OCI-LY3 (cell line): Measurements from ENCODE around the gene LIPG.
A peak's percentile ranks its signal among the peaks of the same experiment; 100 is the strongest.
"Not testable (repeated sequence)": the region's sequence is repeated elsewhere in the genome, so short reads cannot be mapped to it uniquely, and the experiment has no call there.

Source experiments
- H2AFZ ChIP-seq: fragments of 200-600, 300-600 bp; shearing (Covaris generic); 2 replicates; pipeline ENCODE4 v1.6.0; 2014; ENCODE audit warnings: antibody characterized with exemption, low read depth, low read length
- H3K27ac ChIP-seq: fragments of 200-600, 300-600 bp; sonication (generic); 2 replicates; pipeline ENCODE4 v1.5.1; 2014; ENCODE audit warnings: mild to moderate bottlenecking, low read length, moderate library complexity, mixed read lengths
- H3K27me3 ChIP-seq: fragments of 200-600, 300-600 bp; sonication (generic); 2 replicates; pipeline ENCODE4 v1.6.1; 2014; ENCODE audit warnings: low read depth, low read length, mixed read lengths
- H3K36me3 ChIP-seq: fragments of 200-600, 300-600 bp; sonication (generic); replicated peaks from 2 replicates; pipeline ENCODE3; 2014; ENCODE audit warnings: low read depth, low read length, mixed read lengths
- H3K4me1 ChIP-seq: fragments of 300-600, 200-600 bp; sonication (generic); 2 replicates; pipeline ENCODE4 v1.6.1; 2014; ENCODE audit warnings: low read length, mixed read lengths
- H3K4me2 ChIP-seq: fragments of 200-600, 300-600 bp; sonication (generic); 2 replicates; pipeline ENCODE4 v1.6.1; 2014; ENCODE audit warnings: low read length, mixed read lengths
- H3K4me3 ChIP-seq: fragments of 300-600, 200-600 bp; sonication (generic); 2 replicates; pipeline ENCODE4 v1.5.1; 2014; ENCODE audit warnings: antibody characterized with exemption, mild to moderate bottlenecking, low read length, moderate library complexity
- H3K79me2 ChIP-seq: fragments of 300-600, 200-600 bp; shearing (Covaris generic); 2 replicates; pipeline ENCODE4 v1.6.1; 2014; ENCODE audit warnings: mild to moderate bottlenecking, low read length, mixed read lengths
- H3K9ac ChIP-seq: fragments of 300-600, 200-600 bp; shearing (Covaris generic); 2 replicates; pipeline ENCODE4 v1.6.0; 2014; ENCODE audit warnings: mild to moderate bottlenecking, low read length, moderate library complexity
- H3K9me3 ChIP-seq: fragments of 200-600, 300-600 bp; shearing (Covaris generic); 2 replicates; pipeline ENCODE4 v1.6.1; 2014; ENCODE audit warnings: low read length, mixed read lengths; ENCODE audit not compliant: insufficient read depth
- H4K20me1 ChIP-seq: fragments of 200-600, 300-600 bp; sonication (generic); 2 replicates; pipeline ENCODE4 v1.6.1; 2016; ENCODE audit warnings: low read length, mixed read lengths; ENCODE audit not compliant: insufficient read depth
- EZH2phosphoT487 ChIP-seq: fragments of 200-600 bp; shearing (Covaris generic); IDR thresholded peaks from 2 replicates; pipeline ENCODE4 v1.6.1; 2018; ENCODE audit warnings: antibody characterized with exemption, mixed run types, low read depth
- TF ChIP-seq, protein P1 (sequence below): fragments of 200-600, 300-600 bp; sonication (generic); IDR thresholded peaks from 2 replicates; pipeline ENCODE4 v1.5.1; 2014; ENCODE audit warnings: antibody characterized with exemption, low read length, low read depth

LIPG gene

DNA sequence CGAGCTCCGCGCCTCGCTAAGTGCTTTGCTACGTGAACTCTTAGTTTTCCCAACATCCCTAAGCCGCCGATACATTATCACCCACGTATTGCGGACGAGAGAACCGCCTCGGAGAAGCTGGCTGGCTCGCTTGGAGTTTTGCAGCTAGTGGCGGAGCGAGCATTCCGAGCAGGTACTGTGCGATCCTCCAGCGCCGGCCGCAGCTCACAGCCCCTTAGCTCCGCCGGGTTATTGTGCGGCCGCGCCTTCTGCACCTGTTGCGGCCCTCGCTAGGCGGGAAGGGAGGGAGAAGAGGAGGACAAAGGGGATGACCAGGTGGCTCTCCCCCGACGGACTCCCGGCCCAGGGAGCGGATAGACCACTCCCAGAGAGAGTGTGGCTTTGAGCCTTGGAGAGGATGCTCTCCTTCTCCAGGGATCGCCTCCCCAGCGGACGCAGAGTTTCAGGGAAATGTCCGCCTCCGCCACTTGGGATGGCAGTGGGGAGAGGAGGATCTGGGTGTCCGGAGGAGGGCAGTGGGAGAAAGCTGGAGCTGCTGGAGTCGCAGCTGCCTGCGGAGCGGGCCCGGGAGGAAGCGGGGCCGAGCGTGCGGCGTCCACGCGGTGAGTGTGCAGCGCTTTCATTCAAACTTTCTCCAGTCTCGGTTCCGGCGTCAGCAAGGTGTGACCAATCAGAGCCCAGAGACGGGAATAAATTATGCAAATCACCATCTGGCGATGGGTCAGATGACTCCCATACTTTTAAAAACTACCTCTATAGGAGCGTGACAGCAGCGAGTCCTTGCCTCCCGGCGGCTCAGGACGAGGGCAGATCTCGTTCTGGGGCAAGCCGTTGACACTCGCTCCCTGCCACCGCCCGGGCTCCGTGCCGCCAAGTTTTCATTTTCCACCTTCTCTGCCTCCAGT lies at the start of gene LIPG:
Gene LIPG (plus strand): TSS at position 769 of the 905 bp plus-strand sequence. CDS start 252 bp downstream, outside the sequence.
- H3K36me3 ChIP-seq: no peaks in the 10 kb centered on the region
- peak within 1 kb of the TSS; percentile 51 for H3K4me3 ChIP-seq
- no peaks in the 10 kb centered on the region for H3K79me2 ChIP-seq
- peaks cover 55% of the 10 kb centered on the region for H3K4me1 ChIP-seq
- H3K27ac ChIP-seq: no peak within 1 kb of the TSS
- H3K9me3 ChIP-seq: no peaks in the 10 kb centered on the region
- no peaks in the 10 kb centered on the region for H4K20me1 ChIP-seq
- TF ChIP-seq EZH2phosphoT487: no peak
- TF ChIP-seq, protein P1, sequence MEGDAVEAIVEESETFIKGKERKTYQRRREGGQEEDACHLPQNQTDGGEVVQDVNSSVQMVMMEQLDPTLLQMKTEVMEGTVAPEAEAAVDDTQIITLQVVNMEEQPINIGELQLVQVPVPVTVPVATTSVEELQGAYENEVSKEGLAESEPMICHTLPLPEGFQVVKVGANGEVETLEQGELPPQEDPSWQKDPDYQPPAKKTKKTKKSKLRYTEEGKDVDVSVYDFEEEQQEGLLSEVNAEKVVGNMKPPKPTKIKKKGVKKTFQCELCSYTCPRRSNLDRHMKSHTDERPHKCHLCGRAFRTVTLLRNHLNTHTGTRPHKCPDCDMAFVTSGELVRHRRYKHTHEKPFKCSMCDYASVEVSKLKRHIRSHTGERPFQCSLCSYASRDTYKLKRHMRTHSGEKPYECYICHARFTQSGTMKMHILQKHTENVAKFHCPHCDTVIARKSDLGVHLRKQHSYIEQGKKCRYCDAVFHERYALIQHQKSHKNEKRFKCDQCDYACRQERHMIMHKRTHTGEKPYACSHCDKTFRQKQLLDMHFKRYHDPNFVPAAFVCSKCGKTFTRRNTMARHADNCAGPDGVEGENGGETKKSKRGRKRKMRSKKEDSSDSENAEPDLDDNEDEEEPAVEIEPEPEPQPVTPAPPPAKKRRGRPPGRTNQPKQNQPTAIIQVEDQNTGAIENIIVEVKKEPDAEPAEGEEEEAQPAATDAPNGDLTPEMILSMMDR: no peak
- H3K4me2 ChIP-seq: peak within 1 kb of the TSS; percentile 60
- H3K9ac ChIP-seq: no peak within 1 kb of the TSS
- H3K27me3 ChIP-seq: peaks cover 25% of the 10 kb centered on the region
- no peak within 1 kb of the TSS for H2AFZ ChIP-seq

DNA sequence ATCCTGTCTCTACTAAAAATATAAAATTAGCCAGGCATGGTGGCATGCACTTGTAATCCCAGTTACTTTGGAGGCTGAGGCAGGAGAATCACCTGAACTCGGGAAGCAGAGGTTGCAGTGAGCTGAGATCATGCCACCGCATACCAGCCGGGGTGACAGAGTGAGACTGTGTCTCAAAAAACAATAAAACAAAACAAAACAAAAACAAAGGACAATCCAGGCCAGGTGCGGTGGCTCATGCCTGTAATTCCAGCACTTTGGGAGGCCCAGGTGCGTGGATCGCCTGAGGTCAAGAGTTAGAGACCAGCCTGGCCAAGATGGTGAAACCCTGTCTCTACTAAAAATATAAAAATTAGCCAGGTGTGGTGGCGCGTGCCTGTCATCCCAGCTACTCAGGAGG lies 49.0 kb upstream of the LIPG start:
- H3K9ac ChIP-seq, H2AFZ ChIP-seq, H4K20me1 ChIP-seq, H3K36me3 ChIP-seq, H3K9me3 ChIP-seq, H3K79me2 ChIP-seq, H3K27me3 ChIP-seq, H3K4me1 ChIP-seq, H3K4me2 ChIP-seq, H3K4me3 ChIP-seq, H3K27ac ChIP-seq: not testable (repeated sequence)

DNA sequence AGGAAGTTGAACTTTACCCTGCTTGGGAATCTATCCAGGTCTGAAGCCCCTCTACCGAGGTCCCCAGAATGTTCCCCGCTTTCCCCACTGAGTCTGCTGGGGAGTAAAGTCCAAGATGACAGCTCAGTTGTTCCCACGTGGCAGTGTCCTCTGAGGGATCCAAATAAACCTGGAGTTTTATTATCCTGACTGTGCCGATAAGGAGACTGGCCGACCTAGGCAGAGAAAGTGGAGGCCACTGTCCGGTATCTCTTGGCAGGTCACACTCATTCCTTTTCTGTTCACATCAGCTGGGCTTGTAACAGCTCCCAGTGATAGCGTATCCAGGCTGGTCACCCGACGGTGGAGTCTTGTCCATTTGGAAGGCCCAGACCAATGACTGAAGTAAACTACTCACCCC lies 47.3 kb upstream of the LIPG start:
- no peak for TF ChIP-seq EZH2phosphoT487
- TF ChIP-seq, protein P1: no peak
- Histone ChIP-seq H3K9ac (no peak overlapping the region), H4K20me1 (no peaks in the 10 kb centered on the region), H3K27ac (no peak overlapping the region), H3K79me2 (no peaks in the 10 kb centered on the region), H3K4me3 (no peak overlapping the region), H3K9me3 (no peaks in the 10 kb centered on the region), H3K4me2 (no peak overlapping the region), H2AFZ (no peak overlapping the region), H3K4me1 (no peaks in the 10 kb centered on the region), H3K27me3 (no peaks in the 10 kb centered on the region), H3K36me3 (no peaks in the 10 kb centered on the region)

DNA sequence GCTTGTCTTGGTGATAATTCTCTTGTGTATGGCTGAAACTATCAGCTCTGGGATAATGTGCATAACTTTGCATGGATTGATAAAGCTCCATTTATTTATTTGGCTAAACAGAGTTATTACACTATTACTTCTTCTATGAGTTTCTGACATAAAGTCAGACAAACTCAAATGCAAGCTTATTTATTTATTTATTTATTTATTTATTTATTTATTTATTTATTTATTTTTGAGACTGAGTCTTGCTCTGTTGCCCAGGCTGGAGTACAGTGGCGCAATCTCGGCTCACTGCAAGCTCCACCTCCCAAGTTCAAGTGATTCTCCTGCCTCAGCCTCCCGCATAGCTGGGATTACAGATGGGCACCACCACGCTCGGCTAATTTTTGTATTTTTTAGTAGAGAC lies 46.9 kb upstream of the LIPG start:
- not testable (repeated sequence) for H3K9me3 ChIP-seq, H3K9ac ChIP-seq, H3K79me2 ChIP-seq, H3K4me2 ChIP-seq, H2AFZ ChIP-seq, H3K27me3 ChIP-seq, H3K27ac ChIP-seq, H3K4me3 ChIP-seq, H3K4me1 ChIP-seq, H4K20me1 ChIP-seq, H3K36me3 ChIP-seq

DNA sequence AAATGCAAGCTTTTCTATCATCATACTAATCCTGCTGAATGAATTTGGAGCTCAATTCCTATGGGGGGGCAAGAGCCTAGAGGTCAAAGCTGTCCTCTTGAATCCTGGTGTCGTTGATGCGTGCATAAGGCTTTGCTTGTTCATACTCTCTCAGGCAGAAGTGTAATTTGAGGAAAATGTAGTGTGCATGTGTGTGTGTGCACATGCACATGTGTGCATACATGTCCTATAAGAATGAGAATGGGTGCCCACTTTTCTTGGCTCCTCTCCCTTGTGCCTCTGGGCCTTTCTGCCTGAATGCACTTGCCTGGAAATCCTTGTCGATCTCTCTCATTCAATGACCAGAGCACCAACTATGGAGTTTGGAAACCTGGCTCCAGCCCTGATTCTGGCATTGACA lies 46.3 kb upstream of the LIPG start:
- no peak overlapping the region for H3K4me3 ChIP-seq
- H4K20me1 ChIP-seq: no peaks in the 10 kb centered on the region
- H3K4me1 ChIP-seq: no peaks in the 10 kb centered on the region
- no peak overlapping the region for H2AFZ ChIP-seq
- no peaks in the 10 kb centered on the region for H3K36me3 ChIP-seq
- H3K9ac ChIP-seq: no peak overlapping the region
- H3K27me3 ChIP-seq: no peaks in the 10 kb centered on the region
- no peaks in the 10 kb centered on the region for H3K79me2 ChIP-seq
- no peaks in the 10 kb centered on the region for H3K9me3 ChIP-seq
- no peak overlapping the region for H3K27ac ChIP-seq
- no peak for TF ChIP-seq EZH2phosphoT487
- TF ChIP-seq, protein P1: no peak
- no peak overlapping the region for H3K4me2 ChIP-seq
